Ovary (tissue), 9 donors: Measurements from ENCODE around the gene TFAP2B. TPM values are rescaled to one million over a fixed set of nuclear protein-coding genes. Genes with fewer than 3 reads are reported as not detected.

Source experiments
- DNase-seq, 5 donors: peaks; one replicate each; pipeline ENCODE4 v3.0.0-alpha.2; 2019 to 2020
- H3K27ac ChIP-seq, 2 donors: fragments of 200-600 bp; one replicate each; pipeline versions ENCODE4 v1.5.1 to v1.8.0; 2019 to 2022
- H3K27me3 ChIP-seq: fragments of 200-600 bp; one replicate; pipeline ENCODE4 v1.8.0; 2022
- H3K36me3 ChIP-seq: fragments of 200-600 bp; sonication (generic); one replicate; pipeline ENCODE4 v1.5.1; 2019
- H3K4me1 ChIP-seq: one replicate; pipeline ENCODE4 v1.8.1; 2013; ENCODE audit warnings: mild to moderate bottlenecking, moderate library complexity; ENCODE audit not compliant: insufficient read depth
- H3K4me3 ChIP-seq: fragments of 200-600 bp; sonication (generic); one replicate; pipeline ENCODE4 v1.5.1; 2017
- H3K9me3 ChIP-seq, 2 donors: fragments of 200-600 bp in 1 of 2; sonication (generic) in 1 of 2; one replicate each; pipeline versions ENCODE4 v1.5.1 to v1.8.1; 2013 to 2019; ENCODE audit warnings: mild to moderate bottlenecking in 1 of 2, moderate library complexity in 1 of 2
- EP300 ChIP-seq: sonication (generic); formaldehyde crosslinking; IDR thresholded peaks from one replicate; pipeline ENCODE4 v1.6.1; 2017; ENCODE audit warnings: antibody characterized with exemption
- POLR2A ChIP-seq: fragments of 450-650 bp; IDR thresholded peaks from one replicate; pipeline ENCODE4 v1.6.1; 2017; ENCODE audit warnings: antibody characterized with exemption, mild to moderate bottlenecking, moderate library complexity
- WGBS, 3 donors: extraction: QIAGEN DNeasy Blood & Tissue Kit in 1 of 3; methylation state at CpG; one replicate each; pipeline versions ENCODE4 v1.1.5 to v1.1.7; 2013 to 2017; 5-methylcytosine and 5-hydroxymethylcytosine counted together
- intact Hi-C, 4 donors: fragments of 100-400 bp; cut with DNase I; formaldehyde crosslinking; loops; one replicate each; pipeline versions ENCODE4 v1.11.0 to v1.15.1; 2022 to 2023
- polyA plus RNA-seq, 2 donors: library from polyadenylated mRNA; stranded (reverse); fragments of 200-250 nt in 1 of 2; fragments of 350-450 nt in 1 of 2; fragmentation: Illumina TruSeq in 1 of 2; extraction: RNeasy Lipid Tissue Mini Kit (QIAGEN cat#74804) in 1 of 2; gene quantifications; one replicate each; pipeline ENCODE4 v1.2.3, GENCODE V29; 2013 to 2014
- total RNA-seq, 7 donors: library from RNA; depleted of rRNA in 2 of 7; stranded (reverse); fragments of >200 nt in 2 of 7; fragmentation: NEBNext Ultra II Directional in 3 of 7; extraction: Animal tissue kit (Norgen Biotek cat#: 25700) in 3 of 7; gene quantifications; one replicate each; pipeline versions ENCODE4 v1.1.0 to v1.2.4, GENCODE V29; 2016 to 2023
- TF ChIP-seq, protein P1 (sequence below), 3 donors: fragments of 450-650 bp in 2 of 3; fragments of 200-600 bp in 1 of 3; IDR thresholded peaks; one replicate each; pipeline versions ENCODE4 v1.5.1 to v1.8.0; 2016 to 2022; ENCODE audit warnings: antibody characterized with exemption in 3 of 3, mild to moderate bottlenecking in 1 of 3
- donor health status: DM: no; HTN: no; CAD: no; lungs with moderate emphysema.
- donor health status: DM: no; HTN: no; CAD: no.
- donor health status: Bipolar disorder and iron deficiency.
- donor health status: DM: yes; HTN: yes; CAD: no.
- donor health status: DM: no; HTN: no; CAD: no.
- donor health status: DM: yes; HTN: yes; CAD: no.

TFAP2B gene
- total and polyA plus RNA-seq, 9 donors, result not detected

DNA sequence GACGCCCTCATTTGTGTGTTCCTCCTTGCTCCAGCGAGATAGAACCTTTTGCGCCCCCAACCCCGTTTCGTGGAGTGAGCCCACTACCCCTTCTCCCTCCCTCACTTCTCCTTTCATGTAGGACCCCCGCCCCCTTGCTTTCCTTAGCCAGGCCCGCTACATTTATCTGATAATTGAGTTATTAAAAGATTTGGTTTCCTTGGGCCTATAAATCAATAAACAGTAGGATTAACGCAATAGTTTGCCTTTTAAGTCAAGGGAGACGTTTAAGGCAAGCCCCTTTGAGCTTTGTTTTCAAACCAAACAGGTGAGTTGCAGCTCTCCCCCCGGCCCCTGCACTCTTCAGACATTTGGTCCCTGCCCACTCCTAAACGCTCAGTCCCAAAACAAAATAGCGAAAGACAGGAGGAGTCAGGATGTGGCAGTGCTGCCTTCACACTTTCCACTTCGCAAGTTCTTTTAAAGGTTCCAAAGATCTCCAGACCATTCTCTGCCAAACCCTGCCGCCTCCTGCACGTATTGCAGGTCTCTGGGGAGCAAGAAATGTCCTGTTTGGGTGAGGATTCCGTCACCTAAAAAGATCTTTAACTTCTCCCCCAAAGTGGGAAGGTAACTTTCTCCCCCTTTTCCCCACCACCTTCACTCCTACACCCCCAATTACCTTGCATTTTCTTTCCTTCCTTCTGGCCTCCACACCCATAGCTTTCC is 27.6 kb downstream of the TFAP2B start:
- intact Hi-C loops, result no loop called here
- Histone ChIP-seq H3K27me3 (no peaks in the 10 kb centered on the region), H3K36me3 (no peaks in the 10 kb centered on the region), H3K27ac (no peak overlapping the region), H3K4me3 (no peak overlapping the region), H3K4me1 (no peaks in the 10 kb centered on the region), H3K9me3 (peaks cover 0 to 5% of the 10 kb centered on the region in 2 donors)
- DNase-seq, result no peak
- no peak for TF ChIP-seq POLR2A
- TF ChIP-seq, protein P1, sequence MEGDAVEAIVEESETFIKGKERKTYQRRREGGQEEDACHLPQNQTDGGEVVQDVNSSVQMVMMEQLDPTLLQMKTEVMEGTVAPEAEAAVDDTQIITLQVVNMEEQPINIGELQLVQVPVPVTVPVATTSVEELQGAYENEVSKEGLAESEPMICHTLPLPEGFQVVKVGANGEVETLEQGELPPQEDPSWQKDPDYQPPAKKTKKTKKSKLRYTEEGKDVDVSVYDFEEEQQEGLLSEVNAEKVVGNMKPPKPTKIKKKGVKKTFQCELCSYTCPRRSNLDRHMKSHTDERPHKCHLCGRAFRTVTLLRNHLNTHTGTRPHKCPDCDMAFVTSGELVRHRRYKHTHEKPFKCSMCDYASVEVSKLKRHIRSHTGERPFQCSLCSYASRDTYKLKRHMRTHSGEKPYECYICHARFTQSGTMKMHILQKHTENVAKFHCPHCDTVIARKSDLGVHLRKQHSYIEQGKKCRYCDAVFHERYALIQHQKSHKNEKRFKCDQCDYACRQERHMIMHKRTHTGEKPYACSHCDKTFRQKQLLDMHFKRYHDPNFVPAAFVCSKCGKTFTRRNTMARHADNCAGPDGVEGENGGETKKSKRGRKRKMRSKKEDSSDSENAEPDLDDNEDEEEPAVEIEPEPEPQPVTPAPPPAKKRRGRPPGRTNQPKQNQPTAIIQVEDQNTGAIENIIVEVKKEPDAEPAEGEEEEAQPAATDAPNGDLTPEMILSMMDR (IDR thresholded peaks at IDR 0.05), result no peak
- no peak for TF ChIP-seq EP300
- 2 to 7% (median 4%) methylated on average over 16 of the region's 16 CpGs for WGBS, 3 donors

DNA sequence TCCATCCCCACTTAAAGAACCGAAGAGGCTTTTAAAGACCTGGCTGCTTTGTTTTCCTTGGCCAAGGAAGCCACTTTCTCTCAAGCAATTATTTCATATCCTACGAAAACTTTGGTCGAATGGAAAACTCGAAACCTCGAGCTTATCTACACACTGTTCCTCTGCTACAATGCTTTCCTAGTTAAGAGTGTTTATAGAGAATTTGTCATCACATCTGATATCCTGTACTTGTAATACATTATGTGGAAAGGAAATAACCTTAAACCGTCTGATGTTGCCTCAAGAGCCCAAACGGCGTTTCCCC is 28.1 kb downstream of the TFAP2B start:
- peaks cover 0 to 5% of the 10 kb centered on the region in 2 donors for H3K9me3 ChIP-seq
- DNase-seq, result no peak
- H3K4me3 ChIP-seq, result no peak overlapping the region
- no peaks in the 10 kb centered on the region for H3K27me3 ChIP-seq
- intact Hi-C loops, result no loop called here
- no peaks in the 10 kb centered on the region for H3K4me1 ChIP-seq
- 3 to 7% (median 5%) methylated on average over 8 of the region's 8 CpGs for WGBS, 3 donors
- no peaks in the 10 kb centered on the region for H3K36me3 ChIP-seq
- TF ChIP-seq POLR2A (no peak), EP300 (no peak)
- TF ChIP-seq, protein P1 (IDR thresholded peaks at IDR 0.05), result no peak
- H3K27ac ChIP-seq, result no peak overlapping the region

DNA sequence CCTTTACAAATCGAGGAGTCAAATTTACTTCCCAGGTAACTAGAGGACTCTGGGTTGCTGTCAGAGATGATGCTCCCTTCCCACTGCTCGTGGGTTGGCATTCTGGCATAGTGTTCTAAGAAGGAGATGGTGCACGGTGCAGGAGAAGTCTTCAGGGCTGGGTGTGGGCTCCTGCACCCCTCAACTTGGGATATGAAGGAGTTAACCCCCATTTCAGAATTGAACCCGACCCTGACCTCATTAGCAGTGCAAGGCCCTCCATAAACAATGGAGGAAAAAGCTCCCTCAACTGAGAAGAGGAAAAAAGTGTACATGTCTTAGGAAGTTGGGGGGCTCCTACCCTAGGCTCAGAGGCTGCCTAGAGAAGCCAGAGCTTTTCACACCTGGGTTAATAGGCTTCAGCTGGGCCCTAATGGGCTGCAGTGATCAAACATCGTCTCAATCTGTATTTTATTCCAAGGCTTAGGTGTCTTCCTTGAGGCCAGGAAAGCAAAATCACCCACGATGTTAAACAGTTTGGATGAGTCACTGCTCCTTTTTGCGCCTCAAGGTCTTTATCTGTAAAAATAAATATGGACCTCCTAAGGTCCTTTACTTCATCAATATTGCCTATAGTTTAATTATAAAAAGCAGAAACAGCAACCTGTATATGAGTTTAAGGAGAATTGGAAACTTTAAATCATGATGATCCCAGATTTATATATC is 29.4 kb downstream of the TFAP2B start:
- H3K27ac ChIP-seq, result no peak overlapping the region
- intact Hi-C loops, result no loop called here
- WGBS, 3 donors, result 2 to 5% (median 3%) methylated on average over 7 of the region's 7 CpGs

DNA sequence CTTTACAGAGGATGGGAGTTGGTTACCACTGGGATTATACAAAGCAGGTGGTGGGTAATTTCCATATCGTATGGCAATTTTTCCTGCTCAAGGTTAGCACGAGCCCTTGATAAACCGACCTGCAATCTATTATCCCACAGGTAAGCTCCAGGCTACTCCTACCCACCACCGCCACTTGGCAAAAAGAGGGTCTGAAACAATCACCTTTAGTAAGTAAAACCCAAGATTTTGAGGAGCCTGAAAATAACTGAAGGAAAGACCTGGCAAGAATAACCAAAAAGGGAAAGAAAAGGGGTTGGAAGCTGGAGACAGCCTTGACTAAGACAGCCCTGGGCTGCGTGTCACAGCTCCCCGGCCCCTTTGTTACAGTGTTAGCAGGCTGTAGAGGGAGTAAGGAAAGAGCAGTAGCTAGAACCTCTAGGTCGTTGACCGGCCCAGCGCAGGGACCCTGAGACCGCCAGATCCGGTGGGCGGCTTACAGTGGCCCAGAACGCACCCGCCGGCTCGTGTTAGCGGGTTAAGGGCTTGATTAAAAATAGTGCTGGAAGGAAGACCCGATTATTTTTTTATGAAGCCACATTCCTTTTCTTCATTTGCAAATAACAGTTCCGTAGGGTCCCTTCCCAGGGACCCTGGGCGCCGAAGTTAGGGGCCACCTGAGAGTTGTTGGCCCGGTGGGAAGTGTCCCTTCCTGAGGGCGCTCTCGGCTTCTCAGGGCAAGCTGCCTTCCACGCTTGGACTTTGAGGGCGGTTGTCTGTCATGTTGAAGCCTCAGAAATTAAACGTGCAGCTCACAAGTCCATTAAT is 30.5 kb downstream of the TFAP2B start:
- no peak for TF ChIP-seq EP300
- intact Hi-C loops, result no loop called here
- Histone ChIP-seq H3K27me3 (no peaks in the 10 kb centered on the region), H3K9me3 (peaks cover 0 to 3% of the 10 kb centered on the region in 2 donors), H3K27ac (no peak overlapping the region), H3K36me3 (no peaks in the 10 kb centered on the region), H3K4me1 (no peaks in the 10 kb centered on the region), H3K4me3 (no peak overlapping the region)
- DNase-seq, result no peak
- 3 to 4% (median 4%) methylated on average over 27 of the region's 27 CpGs for WGBS, 3 donors

More for the DNA sequence above, 29.4 kb downstream of the TFAP2B start:
- Histone ChIP-seq H3K4me1 (no peaks in the 10 kb centered on the region), H3K4me3 (no peak overlapping the region), H3K9me3 (peaks cover 0 to 3% of the 10 kb centered on the region in 2 donors), H3K27me3 (no peaks in the 10 kb centered on the region), H3K36me3 (no peaks in the 10 kb centered on the region)
- no peak for DNase-seq
- TF ChIP-seq, protein P1 (IDR thresholded peaks at IDR 0.05), result no peak
- TF ChIP-seq EP300, result no peak
- TF ChIP-seq POLR2A, result no peak
